GM21723 (cell line): ENCODE results near the gene HK1.
"Not testable (repeated sequence)": the region's sequence is repeated elsewhere in the genome, so short reads cannot be mapped to it uniquely, and the experiment has no call there.

Experiments used
- ATAC-seq: cut with Tn5 transposase; IDR thresholded peaks from one replicate; pipeline ENCODE4 v1.9.1; 2021; ENCODE audit warnings: mild to moderate bottlenecking, moderate library complexity; ENCODE audit not compliant: unreplicated experiment

The HK1 gene

DNA sequence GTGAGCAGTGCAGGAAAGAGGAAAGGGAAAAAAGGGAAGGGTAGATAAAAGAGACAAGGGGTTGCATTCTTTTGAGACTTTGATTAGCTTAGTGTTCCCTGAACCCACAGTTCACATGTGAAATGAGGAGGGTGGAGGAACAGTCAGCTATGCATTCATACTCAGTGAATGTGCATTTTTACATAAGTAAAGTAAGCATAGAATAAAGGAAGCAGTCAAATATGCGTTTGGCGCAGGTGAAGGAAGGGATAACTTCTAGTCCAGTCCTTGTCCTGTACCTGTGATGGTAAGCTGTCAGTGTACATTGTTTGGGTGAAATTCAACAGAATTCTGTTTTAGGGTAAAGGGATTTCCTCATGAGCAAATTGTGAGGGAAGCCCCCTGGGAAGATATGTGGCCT lies 28.1 kb downstream of the HK1 start:
- ATAC-seq = no peak

DNA sequence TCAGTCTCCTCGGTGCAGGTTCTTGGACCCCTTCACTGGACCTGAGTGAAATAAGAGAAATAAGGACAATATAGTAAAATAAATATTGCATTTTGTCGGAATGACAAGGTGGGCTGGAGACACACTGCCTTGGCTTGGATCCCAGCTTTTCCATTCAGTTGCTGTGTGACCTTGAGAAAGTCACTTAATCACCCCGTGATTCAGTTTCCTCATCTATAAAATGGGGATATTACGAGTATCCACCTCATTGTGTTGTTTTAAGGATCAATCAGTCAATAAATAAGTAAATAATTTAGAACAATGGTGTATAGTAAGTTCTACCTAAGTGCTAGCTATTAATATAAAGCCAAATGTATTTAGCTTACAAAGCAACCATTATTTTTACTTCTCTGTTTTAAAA lies 29.1 kb downstream of the HK1 start:
- no peak for ATAC-seq

DNA sequence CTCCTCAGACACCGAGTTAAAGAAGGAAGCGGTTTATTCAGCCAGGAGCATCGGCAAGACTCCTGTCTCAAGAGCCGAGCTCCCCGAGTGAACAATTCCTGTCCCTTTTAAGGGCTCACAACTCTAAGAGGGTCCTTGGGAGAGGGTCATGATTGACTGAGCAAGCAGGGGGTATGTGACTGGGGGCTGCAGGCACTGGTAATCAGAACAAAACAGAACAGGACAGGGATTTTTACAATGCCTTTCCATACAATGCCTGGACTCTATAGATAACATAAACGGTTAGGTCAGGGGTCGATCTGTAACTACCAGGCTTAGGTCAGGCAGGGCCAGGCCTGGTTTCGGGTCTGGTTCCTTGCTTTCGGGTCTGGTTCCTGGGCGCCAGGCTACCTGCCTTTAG lies 30.0 kb downstream of the HK1 start:
- ATAC-seq = not testable (repeated sequence)

DNA sequence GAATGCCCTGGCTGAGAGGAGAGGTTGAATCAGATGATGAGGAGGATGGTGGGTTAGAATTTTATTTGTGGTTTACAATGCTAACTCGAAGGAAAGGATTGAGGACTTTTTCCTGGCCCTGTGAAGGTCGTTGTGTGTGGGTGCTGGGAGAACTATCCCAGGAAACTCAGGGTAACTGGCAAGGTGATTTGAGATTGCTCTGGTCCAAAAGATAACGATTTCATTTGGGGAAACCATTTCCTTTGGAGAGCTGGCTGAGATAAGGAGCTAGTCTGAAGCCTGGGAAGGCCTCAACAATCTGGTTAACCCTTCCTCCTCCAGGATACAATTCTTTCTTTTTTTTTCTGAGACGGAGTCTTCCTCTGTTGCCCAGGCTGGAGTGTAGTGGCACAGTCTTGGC lies 33.0 kb downstream of the HK1 start:
- no peak for ATAC-seq

DNA sequence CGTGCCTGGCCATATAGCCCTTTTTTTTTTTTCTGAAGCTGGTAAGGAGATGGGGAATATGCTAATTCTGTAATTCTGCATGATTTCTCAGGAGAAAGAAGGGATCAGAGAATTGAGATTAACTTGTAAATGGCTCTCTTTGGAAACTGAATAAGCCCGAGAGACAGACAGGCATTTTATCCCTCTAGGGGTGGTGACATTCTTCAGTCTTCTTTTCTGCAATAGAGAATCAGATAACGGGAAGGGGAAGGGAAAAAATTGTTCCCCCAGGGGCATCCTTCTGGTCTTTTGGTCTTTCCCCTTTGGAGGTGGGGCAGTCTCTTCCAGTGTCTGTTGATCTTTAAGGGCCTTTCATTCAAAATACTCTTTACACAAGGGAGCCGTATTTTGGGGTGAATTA lies 34.2 kb downstream of the HK1 start:
- ATAC-seq = no peak

DNA sequence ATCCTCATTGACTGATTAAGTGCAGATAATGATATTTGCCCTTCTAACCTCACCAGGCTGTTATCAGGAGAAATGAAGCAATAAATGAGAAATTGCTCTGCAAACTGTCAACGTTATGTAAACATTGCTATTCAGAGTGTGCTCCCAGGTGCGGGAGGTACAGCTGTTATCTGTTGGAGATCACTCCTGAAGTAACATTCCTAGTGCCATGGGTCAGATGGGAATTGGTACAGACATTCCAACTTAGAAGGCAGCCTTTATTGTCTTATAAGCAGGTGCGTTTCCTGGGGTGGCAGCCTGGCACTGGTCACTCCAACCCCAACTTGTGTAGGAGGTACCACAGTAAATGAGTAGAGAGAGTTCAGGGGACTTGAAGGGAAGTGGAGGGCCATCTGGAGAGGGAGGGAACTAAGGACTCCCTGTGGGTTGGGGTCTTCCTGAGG lies 36.8 kb downstream of the HK1 start:
- no peak for ATAC-seq

DNA sequence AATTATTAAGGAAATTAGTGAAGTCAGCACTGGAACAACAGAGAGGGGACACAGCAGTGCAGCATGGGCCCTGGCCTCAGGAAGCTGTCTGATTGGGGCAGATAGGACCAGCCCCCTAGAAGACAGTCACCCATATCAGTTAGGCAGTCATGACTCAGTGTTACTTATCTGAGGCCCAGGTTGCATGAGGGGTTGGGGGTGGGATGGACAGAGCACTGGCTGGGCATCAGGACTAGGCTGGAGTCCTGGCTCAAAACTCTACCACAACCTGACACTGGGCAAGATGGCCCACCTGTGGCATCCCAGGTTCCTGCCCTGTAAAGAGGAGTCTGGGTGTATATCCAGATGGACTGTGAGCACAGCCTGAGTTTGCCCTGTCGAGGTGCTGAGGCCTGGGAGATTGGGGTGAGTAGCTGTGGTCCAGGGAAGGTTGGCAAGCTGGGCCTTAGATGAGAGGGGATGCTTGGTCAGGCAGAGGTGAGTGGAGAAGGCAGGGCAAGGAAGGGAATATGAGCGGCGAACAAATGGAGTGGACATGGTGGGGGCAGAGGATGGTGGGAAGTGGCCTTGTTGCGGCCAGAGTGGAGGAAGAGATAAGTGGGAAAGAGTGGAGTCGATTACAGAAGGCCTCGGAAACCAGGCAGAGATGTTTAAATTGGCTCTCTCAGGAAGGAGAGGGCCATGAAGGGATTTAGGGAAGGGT lies 37.5 kb downstream of the HK1 start:
- ATAC-seq = no peak

DNA sequence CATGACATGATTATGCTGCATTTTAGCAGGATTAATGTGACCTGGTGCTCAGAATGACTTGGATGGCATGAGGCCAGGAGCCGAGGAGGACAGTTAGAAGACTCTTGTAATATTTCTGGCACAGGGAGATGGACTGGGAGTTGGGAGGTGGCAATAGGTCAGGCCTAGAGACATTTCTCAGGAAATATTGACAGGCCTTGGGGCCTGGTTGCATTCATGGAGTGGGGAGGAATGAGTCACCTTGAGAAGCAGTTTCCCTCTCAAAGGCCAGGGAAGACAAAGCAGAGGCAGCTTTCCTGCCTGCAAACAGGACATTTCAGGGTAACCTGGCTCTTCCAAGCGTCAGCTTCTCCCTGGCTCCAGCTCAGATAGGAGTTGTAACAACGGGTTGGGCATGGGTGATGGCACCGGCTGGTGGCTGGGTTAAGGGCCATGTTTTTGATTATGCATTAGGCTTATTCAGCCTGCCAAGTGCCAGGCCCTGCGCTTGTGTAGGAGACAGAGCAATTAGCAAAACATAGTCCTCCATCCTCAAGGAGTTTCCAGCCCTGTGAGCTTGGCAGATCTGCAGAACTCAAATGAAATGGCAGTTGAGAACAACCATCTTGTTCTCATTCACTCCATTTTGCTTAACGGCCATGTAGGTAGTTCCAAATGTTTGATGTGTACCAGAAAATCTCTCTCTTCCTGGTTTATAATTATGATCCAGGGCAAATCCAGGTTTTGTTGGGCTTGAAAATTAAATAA lies 38.2 kb downstream of the HK1 start:
- ATAC-seq = no peak

DNA sequence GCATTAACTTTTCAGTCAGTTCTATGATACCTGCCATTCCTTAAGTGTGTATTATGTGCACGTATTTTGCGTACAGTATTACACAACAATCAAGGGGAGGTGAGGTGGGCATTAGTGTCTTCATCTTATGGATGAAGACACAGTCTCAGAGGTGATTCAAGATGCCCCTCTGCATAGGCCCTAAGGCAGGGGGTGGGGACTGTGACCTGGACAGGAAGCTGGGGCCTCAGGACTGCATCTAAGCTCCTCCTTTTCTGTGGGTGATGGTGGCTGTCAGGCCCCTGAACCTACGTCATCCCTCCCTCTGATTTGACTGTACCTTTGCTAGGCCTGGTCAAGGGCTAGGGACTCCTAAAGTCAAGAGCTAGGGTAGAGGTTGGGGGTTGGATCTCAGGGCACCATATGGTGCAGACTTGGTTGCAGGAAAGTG lies 38.9 kb downstream of the HK1 start:
- ATAC-seq = peak; percentile 40

DNA sequence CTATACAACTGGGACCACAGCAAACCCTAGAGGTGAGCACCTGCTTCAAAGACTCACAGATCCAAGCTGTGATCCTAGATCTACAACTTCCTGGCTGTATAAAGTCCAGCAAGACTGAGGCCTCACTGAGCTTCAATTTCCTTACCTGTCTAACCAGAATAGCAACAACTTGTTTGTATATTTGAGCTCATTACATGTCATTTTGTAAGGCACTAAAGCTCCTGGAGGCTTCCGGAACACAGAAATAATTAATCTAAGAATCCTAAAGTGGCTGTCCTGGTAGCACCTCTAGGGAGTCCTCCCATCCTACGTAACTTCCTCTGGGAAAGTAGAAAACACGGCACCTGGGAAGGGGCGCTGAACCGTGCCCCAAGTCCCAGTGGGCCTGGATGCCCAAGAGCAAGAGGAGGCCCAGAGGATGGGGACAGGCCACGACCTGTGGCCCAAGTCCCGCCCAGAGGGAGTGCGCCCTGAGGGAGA lies 39.4 kb downstream of the HK1 start:
- ATAC-seq = peak; percentile 39

DNA sequence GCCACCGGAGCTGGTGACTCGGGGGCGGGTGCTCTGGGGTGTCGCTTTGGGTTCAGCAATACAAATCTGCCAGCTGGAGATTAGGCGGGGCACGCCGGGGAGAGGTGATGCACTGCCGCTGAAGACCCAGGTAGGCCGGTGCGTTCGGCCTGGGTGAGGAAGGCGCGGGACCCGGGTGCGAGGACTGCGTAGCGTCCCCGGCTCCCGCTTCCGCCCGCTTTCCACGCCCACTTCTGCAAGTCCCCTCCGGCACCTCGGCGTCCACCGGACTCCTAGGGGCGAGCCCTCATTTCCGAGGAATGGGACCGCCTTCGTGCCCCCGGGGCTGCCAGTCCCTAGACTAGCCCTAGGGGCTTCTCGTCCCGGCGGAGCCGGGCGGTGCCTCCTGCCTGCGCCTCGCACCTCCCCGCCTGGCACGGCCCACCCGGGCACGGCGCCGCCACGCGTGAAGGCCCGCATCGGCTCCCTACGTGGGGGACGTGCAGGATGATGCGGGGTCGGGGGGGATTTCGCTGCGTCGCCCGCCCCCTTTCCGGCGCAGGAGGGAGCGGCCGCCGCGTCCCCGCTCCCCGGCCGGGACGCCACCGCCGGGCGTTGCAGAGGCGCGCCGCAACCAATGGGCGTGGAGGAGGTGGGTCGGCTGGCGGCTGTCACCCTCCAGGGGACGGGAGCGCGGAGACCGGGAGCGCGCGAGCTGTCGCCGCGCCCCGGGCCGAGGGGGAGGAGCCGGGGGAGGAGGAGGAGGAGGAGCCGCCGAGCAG lies 40.0 kb downstream of the HK1 start:
- peak; percentile 80 for ATAC-seq

DNA sequence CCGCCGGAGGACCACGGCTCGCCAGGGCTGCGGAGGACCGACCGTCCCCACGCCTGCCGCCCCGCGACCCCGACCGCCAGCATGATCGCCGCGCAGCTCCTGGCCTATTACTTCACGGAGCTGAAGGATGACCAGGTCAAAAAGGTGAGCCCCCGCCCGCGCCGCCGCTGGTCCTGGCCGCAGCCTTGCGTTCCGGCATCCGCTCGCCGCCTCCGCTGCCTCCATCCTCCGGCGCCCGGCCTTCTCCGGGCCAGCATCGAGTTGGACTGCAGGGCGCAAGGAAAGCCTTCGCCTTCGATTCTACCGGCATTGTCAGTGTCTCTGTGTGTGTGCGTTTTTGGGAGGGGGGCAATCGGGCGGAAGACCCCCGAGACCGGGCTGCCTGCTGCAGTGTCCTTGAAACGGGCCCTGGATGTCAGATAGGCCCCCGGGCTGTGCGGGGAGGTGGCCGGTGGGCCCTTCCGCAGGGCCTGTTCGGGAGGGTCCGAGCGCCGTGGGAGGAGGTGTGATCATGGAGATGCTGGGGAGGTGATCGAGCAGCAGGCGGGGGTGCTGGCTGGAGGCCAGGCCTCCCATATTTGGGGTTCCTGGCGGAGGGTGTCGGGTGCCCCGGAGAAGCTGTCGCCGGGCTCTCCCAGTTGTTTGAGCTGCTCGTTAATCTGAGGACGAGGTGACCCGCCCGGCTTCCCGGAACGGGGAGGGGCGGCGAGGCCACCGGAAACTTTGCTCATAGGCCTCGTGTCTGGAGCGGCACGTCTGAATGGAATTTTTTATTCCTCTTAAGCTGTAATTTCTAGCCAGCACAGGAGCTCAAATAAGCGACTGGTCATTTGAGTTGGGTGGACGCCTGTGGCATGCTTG lies 40.8 kb downstream of the HK1 start:
- peak; percentile 20 for ATAC-seq

DNA sequence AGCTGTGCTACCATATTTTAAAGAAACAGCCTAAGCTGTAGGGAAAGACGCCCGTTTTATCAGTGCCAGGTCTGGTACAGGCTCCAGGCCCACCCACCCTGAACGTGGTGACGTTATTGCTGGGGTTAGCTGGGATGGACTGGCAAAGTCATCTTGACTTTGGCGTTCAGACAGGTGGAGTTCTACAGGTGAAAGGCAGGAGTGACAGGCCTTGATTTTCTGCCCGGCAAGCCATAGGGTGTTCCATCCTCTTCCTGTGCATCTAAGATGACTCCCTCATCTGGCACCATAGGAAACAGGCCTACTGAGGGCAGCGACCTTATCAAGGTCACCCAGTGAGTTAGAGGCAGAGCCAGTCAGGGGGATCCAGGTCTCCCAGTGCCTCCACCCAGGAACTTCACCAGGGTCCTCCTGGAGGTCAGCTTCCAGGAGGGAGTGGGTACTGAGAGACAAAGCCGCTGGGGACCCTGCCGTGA lies 41.6 kb downstream of the HK1 start:
- ATAC-seq = no peak

DNA sequence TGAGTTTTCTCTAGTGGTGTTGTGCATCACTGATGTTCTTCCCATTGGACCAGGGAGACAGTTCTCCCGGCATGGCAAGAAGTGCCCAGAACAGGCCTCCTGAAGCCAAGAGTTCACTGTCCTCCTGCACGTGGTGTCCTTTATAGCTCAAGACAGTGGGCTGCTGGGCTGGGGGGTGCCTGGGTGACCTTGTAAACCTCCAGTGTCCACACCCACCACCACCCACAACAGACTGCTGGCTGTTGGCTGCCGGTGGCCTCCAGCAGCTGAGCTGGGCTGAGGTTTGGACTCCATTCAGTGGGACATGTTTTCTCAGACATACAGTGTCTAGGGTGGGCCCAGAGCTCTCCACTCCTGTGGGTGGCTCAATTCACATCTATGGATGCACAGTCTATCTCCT lies 42.2 kb downstream of the HK1 start:
- no peak for ATAC-seq

DNA sequence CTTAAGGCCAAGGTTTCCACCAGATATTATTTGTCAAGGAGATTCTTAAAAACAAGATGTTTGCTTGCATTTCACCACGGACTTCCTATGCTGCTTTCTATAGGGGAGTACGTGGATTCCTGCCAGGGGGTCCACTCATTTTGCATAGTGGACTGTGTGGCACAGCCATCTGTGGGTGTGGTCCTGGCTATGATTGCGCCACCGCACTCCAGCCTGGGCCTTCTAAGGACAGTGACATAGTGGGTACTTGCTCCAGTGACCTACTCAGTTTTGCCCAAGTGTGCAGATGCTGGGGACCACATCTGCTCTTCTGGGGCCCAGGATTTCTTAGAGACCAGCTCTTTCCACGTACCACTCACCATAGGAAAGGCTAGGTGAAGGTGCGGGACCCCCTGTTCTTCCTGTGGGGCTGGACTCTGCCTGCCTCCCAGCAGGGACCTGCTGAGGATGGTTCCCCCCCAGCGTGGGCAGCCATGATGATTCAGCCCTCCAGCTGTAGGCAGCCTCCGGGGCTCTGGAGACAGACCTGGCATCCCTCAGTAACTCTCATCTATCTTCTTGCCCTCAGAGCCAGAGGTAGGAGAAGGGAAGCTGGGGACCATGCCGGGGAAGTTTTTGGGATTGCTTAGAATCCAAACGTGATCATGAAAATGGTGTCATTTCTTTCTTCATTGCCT lies 42.9 kb downstream of the HK1 start:
- no peak for ATAC-seq

DNA sequence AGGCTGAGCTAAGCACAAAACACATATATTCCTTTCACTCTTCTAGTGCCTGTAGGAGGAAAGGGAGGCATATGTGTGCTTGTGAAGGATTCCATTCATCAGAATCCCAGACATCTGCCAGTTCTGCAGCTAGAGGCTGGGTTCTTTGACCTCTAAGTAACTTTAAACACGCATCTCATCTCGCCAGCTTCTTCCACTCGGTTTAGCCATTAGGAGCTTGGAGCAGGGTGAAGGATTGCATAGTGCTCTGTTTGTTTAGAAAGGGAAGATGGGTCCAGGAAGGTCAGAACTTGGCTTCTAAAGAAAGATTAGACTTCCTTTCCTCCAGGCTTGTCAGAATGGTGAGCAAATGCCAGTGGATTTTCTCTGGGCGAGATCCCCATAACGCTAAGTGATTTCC lies 43.6 kb downstream of the HK1 start:
- ATAC-seq = no peak

DNA sequence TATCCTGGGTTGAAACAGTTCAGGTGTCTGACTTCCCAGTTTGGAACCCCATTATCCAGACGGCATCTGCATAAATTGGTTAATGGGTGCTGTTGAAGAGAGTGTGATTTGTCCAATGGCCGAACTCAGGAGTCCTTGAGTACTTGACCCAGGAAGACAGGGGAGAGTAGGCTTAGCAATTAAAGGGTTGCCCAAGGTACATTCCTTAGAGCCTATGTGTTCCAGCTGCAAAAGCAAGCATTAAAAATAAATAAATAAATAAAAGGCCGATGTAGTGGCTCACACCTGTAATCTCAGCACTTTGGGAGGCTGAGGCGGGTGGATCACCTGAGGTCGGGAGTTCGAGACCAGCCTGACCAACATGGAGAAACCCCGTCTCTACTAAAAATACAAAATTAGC lies 44.0 kb downstream of the HK1 start:
- not testable (repeated sequence) for ATAC-seq

DNA sequence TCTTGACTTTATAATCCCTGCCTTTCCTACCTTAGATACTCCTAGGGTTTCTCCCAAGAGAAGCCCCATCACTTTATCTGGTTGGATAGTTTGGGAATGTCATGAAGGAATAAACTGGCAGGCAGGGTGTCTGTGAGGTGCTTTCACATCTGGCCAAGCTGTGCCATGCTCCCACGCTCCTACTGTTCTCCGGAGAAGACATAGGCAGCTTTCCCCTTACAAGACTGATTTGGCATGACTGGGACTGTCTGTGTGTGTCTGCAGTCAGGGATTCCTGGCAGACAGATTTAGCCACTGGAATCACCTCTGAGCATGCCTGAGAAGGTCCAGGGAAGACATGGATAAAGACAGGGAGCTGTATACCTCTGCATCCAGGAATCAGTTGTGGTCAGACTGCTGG lies 45.3 kb downstream of the HK1 start:
- ATAC-seq = no peak

DNA sequence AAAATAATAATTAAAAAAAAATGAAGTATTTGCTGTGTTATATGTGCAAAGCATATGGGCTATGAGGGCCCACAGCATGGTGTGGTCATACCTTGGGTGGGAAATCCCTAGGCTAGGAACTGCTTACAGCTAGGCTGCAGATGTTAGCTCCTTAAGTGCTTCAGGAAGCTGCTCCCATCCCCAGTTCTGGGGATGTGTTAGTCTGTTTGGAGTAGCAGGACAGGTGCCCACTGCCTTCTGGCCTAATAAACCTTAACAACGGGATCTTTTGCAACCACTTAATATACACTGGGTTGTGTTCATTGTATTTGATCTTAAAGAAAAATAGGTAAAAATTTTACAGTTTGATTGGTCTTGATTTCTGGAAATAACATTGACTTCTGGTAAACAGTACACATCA lies 46.3 kb downstream of the HK1 start:
- ATAC-seq = no peak
